LNCaP clone FGC (cell line): Measurements from ENCODE around the gene MIGA2.

Experiments used
- DNase-seq: peaks from one replicate; pipeline ENCODE4 v3.0.0-alpha.2; 2011; ENCODE audit warnings: low read depth
- H3K4me3 ChIP-seq: 2 replicates; pipeline ENCODE4 v1.5.1; 2011; ENCODE audit warnings: mild to moderate bottlenecking, low read depth, low read length, control low read depth
- CTCF ChIP-seq: IDR thresholded peaks from 2 replicates; pipeline ENCODE4 v1.5.1; 2012; ENCODE audit warnings: mild to moderate bottlenecking; ENCODE audit not compliant: control insufficient read depth, insufficient read depth; ENCODE audit errors: extremely low read depth

Gene MIGA2

GRCh38 chr9:129036241-129036922 lies at the start of gene MIGA2:
Gene MIGA2 (plus strand): TSS chr9:129036626. CDS start chr9:129040595, 3,969 bp downstream.
- peak; percentile 97 for DNase-seq
- no peak for TF ChIP-seq CTCF
- peak within 1 kb of the TSS; percentile 98 for H3K4me3 ChIP-seq

- no peak for DNase-seq
- no peak overlapping the region for H3K4me3 ChIP-seq
- no peak for TF ChIP-seq CTCF
Observed at GRCh38 chr9:128986671-128987070, 49.8 kb upstream of the MIGA2 start.

- TF ChIP-seq CTCF, result no peak
- DNase-seq, result no peak
- H3K4me3 ChIP-seq, result no peak overlapping the region
Observed at GRCh38 chr9:128987805-128988204, 48.6 kb upstream of the MIGA2 start.

- DNase-seq, result no peak
- TF ChIP-seq CTCF, result peak; percentile 40; the same call in 1 of the 2 replicates
- H3K4me3 ChIP-seq, result no peak overlapping the region
Observed at GRCh38 chr9:128992995-128993394, 43.4 kb upstream of the MIGA2 start.

GRCh38 chr9:128995791-128996190 lies 40.6 kb upstream of the MIGA2 start:
- H3K4me3 ChIP-seq, result no peak overlapping the region
- no peak for DNase-seq
- no peak for TF ChIP-seq CTCF

GRCh38 chr9:128998462-128998861 lies 38.0 kb upstream of the MIGA2 start:
- DNase-seq, result no peak
- no peak overlapping the region for H3K4me3 ChIP-seq
- no peak for TF ChIP-seq CTCF
